Measurements from ENCODE around the gene MTHFD1L. TPM values are rescaled to one million over a fixed set of nuclear protein-coding genes. Genes with fewer than 3 reads are reported as not detected.
"Not testable (repeated sequence)": the region's sequence is repeated elsewhere in the genome, so short reads cannot be mapped to it uniquely, and the experiment has no call there.

Gene MTHFD1L
- total and polyA plus RNA-seq, 2 of the 8 experiments (the other 6 are each of a cell fraction or from before 2014, with no cell fraction given) = 29.2 to 105 TPM

DNA sequence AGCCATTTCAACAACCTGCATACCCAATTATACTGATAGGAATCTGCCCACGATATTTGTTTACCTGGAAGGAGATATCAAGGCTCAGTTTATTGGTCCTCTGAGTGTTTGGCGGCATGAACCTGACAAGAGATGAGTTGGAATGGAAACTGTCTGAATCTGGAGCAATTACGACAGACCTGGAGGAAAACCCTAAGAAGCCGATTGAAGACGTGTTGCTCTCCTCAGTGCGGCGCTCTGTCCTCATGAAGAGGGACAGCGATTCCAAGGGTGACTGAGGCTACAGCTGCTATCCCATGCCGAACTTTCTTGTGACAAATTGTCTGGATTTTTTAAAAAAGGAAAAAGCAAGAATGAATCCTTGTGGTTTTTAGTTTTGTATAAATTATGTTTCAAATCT is 37.4 kb upstream of the MTHFD1L start:
- POLR2A ChIA-PET (ENCODE audit: partially characterized antibody); H3K23ac ChIP-seq (ENCODE audit: insufficient read length); FAIRE-seq; H4K8ac ChIP-seq (ENCODE audit: extremely low read depth, insufficient read depth, low read length); DNase-seq (ENCODE audit: low read depth in 1 of 2, low spot score in 2 of 2); H3K23me2 ChIP-seq (ENCODE audit: low read depth, low read length); H2AFZ ChIP-seq (ENCODE audit: low read length); H4K91ac ChIP-seq (replicated peaks; ENCODE audit: insufficient read length, low read length); H2BK120ac ChIP-seq (replicated peaks; ENCODE audit: low read depth, low read length); H3K36me3 ChIP-seq (ENCODE audit: control insufficient read depth in 2 of 4, insufficient read depth in 4 of 4, low read length in 3 of 4); H3K27me3 ChIP-seq (replicated peaks in 1 of 4; ENCODE audit: control insufficient read depth in 3 of 4, extremely low read depth in 1 of 4, insufficient read depth in 3 of 4, low read length in 3 of 4); H3K4me2 ChIP-seq (ENCODE audit: insufficient read depth in 1 of 2, low read depth in 2 of 2, low read length in 2 of 2); H3K79me2 ChIP-seq (ENCODE audit: control insufficient read depth in 1 of 2, insufficient read depth in 2 of 2, low read length in 2 of 2); H3K79me1 ChIP-seq (ENCODE audit: low read depth, low read length); H3K4ac ChIP-seq (replicated peaks; ENCODE audit: insufficient read length, low read depth, low read length); H3K9ac ChIP-seq (replicated peaks in 1 of 4; ENCODE audit: extremely low read depth in 1 of 4, low read depth in 3 of 4, low read length in 3 of 4); H2AK5ac ChIP-seq (ENCODE audit: low read depth, low read length); H3K9me3 ChIP-seq (ENCODE audit: insufficient read depth in 2 of 2, low read depth in 1 of 2, low read length in 1 of 2); H3K27ac ChIP-seq (ENCODE audit: low read depth, low read length); H2BK5ac ChIP-seq (ENCODE audit: low read depth, low read length); H2BK20ac ChIP-seq (ENCODE audit: low read length); H3K56ac ChIP-seq (replicated peaks; ENCODE audit: insufficient read length, low read depth, low read length); H2BK12ac ChIP-seq (ENCODE audit: low read depth, low read length); H3K4me1 ChIP-seq (replicated peaks in 1 of 4; ENCODE audit: control insufficient read depth in 3 of 4, insufficient read depth in 4 of 4, low read length in 3 of 4); H4K5ac ChIP-seq (ENCODE audit: insufficient read length, low read depth, low read length); H3K4me3 ChIP-seq (ENCODE audit: extremely low read depth in 1 of 4, insufficient read depth in 2 of 4, low read depth in 3 of 4, low read length in 4 of 4); H3K18ac ChIP-seq (ENCODE audit: extremely low read depth, low read length); H3K14ac ChIP-seq (ENCODE audit: insufficient read length); H2BK15ac ChIP-seq (ENCODE audit: low read length); H4K20me1 ChIP-seq (replicated peaks in 1 of 2; ENCODE audit: control insufficient read depth in 1 of 2, insufficient read depth in 2 of 2, low read length in 2 of 2): not testable (repeated sequence)
- CTCF ChIA-PET (ENCODE audit: partially characterized antibody) = interaction anchor here (0.7 to 2.7 kb wide), 2 partner anchors 10 to 65 kb away, joined by 3 to 18 read pairs; no protein-coding TSS in a partner anchor
- 87% methylated on average over 9 of the region's 9 CpGs; no CpG with 5 or more reads in 1 of the 2 experiments for WGBS, 2 experiments (ENCODE audit: extremely low coverage in 1 of 2, insufficient coverage in 1 of 2, insufficient read length in 1 of 2, insufficient replicate concordance in 2 of 2, low coverage in 1 of 2, low lambda C conversion rate in 2 of 2, missing lambda C conversion rate in 1 of 2)

All from H1 (cell line).